ENCODE results near the gene DEPP1.

Gene DEPP1

DNA sequence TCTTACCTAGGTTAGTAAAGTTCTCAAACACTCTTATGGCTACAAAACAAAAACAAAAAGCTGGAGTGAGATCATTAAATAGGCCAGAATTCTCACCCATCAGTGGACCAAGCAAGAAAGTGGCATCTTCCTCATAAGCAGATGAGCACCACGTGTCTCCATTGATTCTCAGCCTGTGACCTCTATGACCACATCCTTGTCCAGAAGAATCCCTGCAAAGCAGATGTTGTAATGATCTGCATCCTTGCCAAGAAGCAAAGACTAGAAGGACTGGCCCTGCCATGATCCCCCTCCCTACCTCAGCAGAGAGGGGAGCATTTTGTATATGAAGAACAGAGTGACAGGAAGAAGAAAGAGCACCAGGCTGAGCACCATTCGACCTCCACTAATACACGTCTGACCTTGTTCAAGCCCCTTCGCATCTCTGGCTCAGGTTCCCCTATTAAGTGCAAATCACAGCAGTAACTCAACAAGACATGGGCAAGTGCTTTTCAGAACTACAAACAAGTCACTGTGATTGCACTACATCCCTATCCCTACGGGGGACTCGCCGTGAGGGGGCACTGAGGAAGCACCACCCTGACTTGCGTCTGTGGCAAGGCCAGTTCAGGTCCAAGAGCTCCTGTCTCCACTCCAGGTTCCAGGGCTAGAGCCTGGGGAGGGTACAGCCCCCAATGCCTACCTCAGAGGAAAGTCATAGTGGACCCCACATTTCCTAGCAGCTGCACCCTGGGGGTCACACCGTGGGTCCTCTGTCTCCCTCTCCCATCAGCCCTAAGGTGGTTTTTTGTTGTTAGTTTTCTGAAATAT lies 41.2 kb downstream of the DEPP1 start:
- TF ChIP-seq CTCF (IDR thresholded peaks at IDR 0.05; ENCODE audit: low read depth, low read length), result no peak
- DNase-seq (ENCODE audit: extremely low read depth, low read depth), result no peak

GRCh38 chr10:44936314-44936975 lies 42.2 kb downstream of the DEPP1 start:
- TF ChIP-seq CTCF (IDR thresholded peaks at IDR 0.05; ENCODE audit: low read depth, low read length), result no peak

GRCh38 chr10:44935966-44936295 lies 42.7 kb downstream of the DEPP1 start:
- no peak for DNase-seq (ENCODE audit: extremely low read depth, low read depth)
- TF ChIP-seq CTCF (IDR thresholded peaks at IDR 0.05; ENCODE audit: low read depth, low read length), result no peak

More at GRCh38 chr10:44936314-44936975, 42.2 kb downstream of the DEPP1 start:
- DNase-seq (ENCODE audit: extremely low read depth, low read depth), result no peak

DNA sequence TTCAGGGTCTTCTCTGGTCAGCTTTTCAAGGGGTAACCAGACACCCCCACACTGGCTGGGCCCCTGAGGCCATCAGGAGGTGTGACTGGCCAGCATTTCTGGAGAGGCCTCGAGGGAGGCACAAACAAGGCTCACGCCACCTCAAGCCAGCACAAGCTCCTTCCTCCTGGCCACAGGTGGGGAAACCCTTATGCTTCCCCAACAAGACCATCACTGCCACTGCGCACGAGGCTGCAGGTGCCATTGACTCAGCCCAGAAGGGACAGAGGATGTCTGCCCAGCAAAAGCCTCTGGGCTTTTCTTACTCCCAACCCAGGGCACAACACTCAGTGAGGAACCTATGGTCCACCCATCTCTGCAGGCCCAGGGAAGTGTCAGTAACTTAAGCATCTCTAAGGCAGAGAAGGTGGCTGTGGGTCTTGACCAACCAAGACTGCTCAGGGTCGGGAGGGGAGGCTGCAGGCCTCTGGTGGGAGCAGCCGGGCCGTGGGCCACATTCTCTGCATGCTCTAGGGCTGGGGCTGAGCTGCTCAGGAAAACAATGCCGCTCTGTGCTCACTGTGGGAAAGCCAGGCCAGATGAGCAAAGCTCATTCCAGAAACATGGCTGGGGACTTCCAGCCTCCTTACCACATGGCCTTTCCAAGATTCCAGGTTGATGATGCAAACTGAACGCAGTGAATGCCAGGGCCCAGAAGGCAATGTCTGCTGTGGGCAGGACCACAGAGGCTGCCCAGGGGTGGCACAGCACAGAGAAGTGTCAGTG lies 43.2 kb downstream of the DEPP1 start:
- TF ChIP-seq CTCF (IDR thresholded peaks at IDR 0.05; ENCODE audit: low read depth, low read length), result no peak
- no peak for DNase-seq (ENCODE audit: extremely low read depth, low read depth)

DNA sequence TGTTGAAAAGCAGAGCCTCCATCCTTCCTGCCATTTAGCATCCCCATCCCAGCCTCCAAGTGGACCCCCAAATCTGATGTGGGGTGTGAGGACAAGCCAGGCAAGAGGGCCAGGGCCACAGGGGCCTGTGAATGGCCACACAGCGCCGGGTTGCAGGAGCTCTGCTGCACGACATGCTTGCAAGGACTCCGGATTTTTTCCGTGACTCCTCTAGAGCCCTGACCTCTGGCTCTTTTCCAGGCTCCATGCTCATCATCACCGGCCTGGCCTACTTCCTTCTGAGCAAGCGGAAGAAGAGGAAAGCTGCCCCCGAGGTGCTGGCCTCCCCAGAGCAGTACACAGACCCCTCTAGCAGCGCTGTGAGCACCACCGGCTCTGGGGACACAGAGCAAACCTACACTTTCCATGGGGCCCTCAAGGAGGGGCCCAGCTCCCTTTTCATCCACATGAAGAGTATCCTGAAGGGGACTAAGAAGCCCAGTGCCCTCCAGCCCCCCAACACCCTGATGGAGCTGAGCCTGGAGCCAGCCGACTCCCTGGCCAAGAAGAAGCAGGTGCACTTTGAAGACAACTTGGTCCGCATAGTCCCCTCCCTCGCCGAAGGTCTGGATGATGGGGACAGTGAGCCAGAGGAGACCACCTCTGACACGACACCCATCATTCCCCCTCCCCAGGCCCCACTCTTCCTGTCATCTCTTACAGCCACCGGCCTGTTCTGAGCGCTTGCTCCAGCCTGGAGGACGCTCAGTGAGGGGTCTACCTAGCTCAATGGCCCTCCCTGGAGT lies 44.0 kb downstream of the DEPP1 start:
- DNase-seq (ENCODE audit: extremely low read depth, low read depth), result no peak
- no peak for TF ChIP-seq CTCF (IDR thresholded peaks at IDR 0.05; ENCODE audit: low read depth, low read length)

DNA sequence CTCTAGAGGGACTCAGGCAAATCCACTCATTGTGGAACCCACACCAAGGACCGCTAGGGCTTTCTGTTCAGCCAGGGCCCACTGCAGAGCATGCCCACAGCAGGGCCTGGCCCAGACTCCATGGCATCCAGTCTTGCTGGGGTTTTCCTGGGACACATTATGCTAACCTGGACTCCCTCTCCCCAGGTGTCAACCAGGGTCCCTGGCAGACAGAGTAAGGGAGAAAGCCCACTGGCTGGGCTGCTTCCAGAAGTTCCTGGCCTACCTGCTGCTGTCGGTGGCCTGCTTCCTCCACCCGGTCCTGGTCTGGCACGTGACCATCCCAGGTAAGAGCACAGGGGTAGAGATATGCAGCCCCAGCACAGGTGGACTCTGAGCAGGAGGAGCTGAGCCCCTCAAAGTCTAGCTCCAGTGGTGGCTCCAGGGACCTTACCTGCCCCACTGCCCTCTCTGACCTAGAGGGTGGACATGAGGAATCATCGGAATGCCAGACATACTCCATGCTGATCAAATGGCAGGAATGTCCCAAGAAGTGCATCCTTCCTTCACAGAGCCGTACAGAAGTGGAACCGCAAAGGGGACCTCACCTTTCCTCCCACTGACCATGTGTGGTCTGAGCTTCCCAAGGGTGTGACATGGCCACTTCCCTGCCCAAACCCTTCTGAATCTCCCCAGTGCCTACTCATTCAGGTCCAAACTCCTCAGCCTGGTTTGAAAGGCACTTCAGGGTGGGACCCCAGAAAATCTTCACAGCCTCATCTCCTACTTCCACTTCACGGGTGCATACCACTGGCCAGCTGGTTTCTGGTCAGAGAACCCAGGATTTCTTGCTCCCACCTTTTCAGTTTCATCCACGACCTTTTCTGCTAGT lies 44.9 kb downstream of the DEPP1 start:
- no peak for DNase-seq (ENCODE audit: extremely low read depth, low read depth)
- TF ChIP-seq CTCF (IDR thresholded peaks at IDR 0.05; ENCODE audit: low read depth, low read length), result no peak

Data from AG09319 (cell line).